Large intestine (tissue), 3 donors: Measurements from ENCODE around the gene TTLL5. TPM values are rescaled to one million over a fixed set of nuclear protein-coding genes. Genes with fewer than 3 reads are reported as not detected.
A peak's percentile ranks its signal among the peaks of the same experiment; 100 is the strongest.

Experiments
- DNase-seq, 2 donors: peaks; one replicate each; pipeline versions ENCODE4 v3.0.0 to v3.0.0-alpha.2; 2013
- H3K27ac ChIP-seq: one replicate; pipeline ENCODE4 v1.5.1; 2013; ENCODE audit warnings: low read length
- H3K27me3 ChIP-seq: 2 replicates; pipeline ENCODE4 v1.6.1; 2013; ENCODE audit warnings: low read length; ENCODE audit not compliant: control insufficient read depth, insufficient read depth
- H3K36me3 ChIP-seq: 2 replicates; pipeline ENCODE4 v1.6.1; 2013; ENCODE audit warnings: low read length; ENCODE audit not compliant: control insufficient read depth, insufficient read depth
- H3K4me1 ChIP-seq: one replicate; pipeline ENCODE4 v1.6.1; 2013; ENCODE audit warnings: low read length; ENCODE audit not compliant: control insufficient read depth, insufficient read depth
- H3K4me3 ChIP-seq: one replicate; pipeline ENCODE4 v1.5.1; 2013; ENCODE audit warnings: low read length
- H3K9me3 ChIP-seq: one replicate; pipeline ENCODE4 v1.6.1; 2013; ENCODE audit warnings: mild to moderate bottlenecking, low read depth, low read length, moderate library complexity; ENCODE audit not compliant: control insufficient read depth
- WGBS: methylation state at CpG from one replicate; pipeline ENCODE4 v1.1.5; 2013; ENCODE audit warnings: low lambda C conversion rate; ENCODE audit not compliant: insufficient coverage; 5-methylcytosine and 5-hydroxymethylcytosine counted together
- polyA plus RNA-seq: library from polyadenylated mRNA; unstranded; fragments of 120-200 nt; gene quantifications from one replicate; pipeline ENCODE4 v1.2.1, GENCODE V29; 2013

Gene TTLL5
- polyA plus RNA-seq, 1 donor: 15.2 TPM

GRCh38 chr14:75871181-75871880, 210.3 kb downstream of the TTLL5 start:
- H3K9me3 ChIP-seq: no peaks in the 10 kb centered on the region
- no peaks in the 10 kb centered on the region for H3K4me1 ChIP-seq
- H3K36me3 ChIP-seq: no peaks in the 10 kb centered on the region
- no peak overlapping the region for H3K4me3 ChIP-seq
- peak in 1 of 2 donors; percentile 38 for DNase-seq
- no peaks in the 10 kb centered on the region for H3K27me3 ChIP-seq
- WGBS: no CpG with 5 or more reads among the region's 6 CpGs
- H3K27ac ChIP-seq: no peak overlapping the region

GRCh38 chr14:75875958-75876357, 214.9 kb downstream of the TTLL5 start:
- no CpG with 5 or more reads among the region's 1 CpG for WGBS
- H3K27me3 ChIP-seq: no peaks in the 10 kb centered on the region
- no peak overlapping the region for H3K4me3 ChIP-seq
- H3K27ac ChIP-seq: no peak overlapping the region
- H3K4me1 ChIP-seq: peaks cover 5% of the 10 kb centered on the region
- DNase-seq: no peak
- no peaks in the 10 kb centered on the region for H3K36me3 ChIP-seq
- H3K9me3 ChIP-seq: no peaks in the 10 kb centered on the region

GRCh38 chr14:75876530-75876929, 215.5 kb downstream of the TTLL5 start:
- no peak for DNase-seq
- Histone ChIP-seq H3K4me3 (no peak overlapping the region), H3K36me3 (no peaks in the 10 kb centered on the region), H3K27ac (no peak overlapping the region), H3K9me3 (no peaks in the 10 kb centered on the region), H3K27me3 (no peaks in the 10 kb centered on the region), H3K4me1 (peaks cover 5% of the 10 kb centered on the region)
- no CpG with 5 or more reads among the region's 3 CpGs for WGBS

- Histone ChIP-seq H3K9me3 (no peaks in the 10 kb centered on the region), H3K27me3 (no peaks in the 10 kb centered on the region), H3K36me3 (no peaks in the 10 kb centered on the region), H3K27ac (peak overlapping the region; percentile 30), H3K4me1 (peaks cover 5% of the 10 kb centered on the region), H3K4me3 (no peak overlapping the region)
- DNase-seq: no peak
- no CpG with 5 or more reads among the region's 1 CpG for WGBS
Measured at GRCh38 chr14:75877292-75877691, 216.2 kb downstream of the TTLL5 start.

GRCh38 chr14:75877884-75878283, 216.8 kb downstream of the TTLL5 start:
- Histone ChIP-seq H3K27ac (no peak overlapping the region), H3K27me3 (no peaks in the 10 kb centered on the region), H3K4me3 (no peak overlapping the region), H3K9me3 (no peaks in the 10 kb centered on the region), H3K36me3 (peaks cover 3% of the 10 kb centered on the region), H3K4me1 (peaks cover 5% of the 10 kb centered on the region)
- DNase-seq: no peak
- WGBS: 95% methylated on average over 3 of the region's 4 CpGs

- Histone ChIP-seq H3K27me3 (no peaks in the 10 kb centered on the region), H3K9me3 (no peaks in the 10 kb centered on the region), H3K27ac (no peak overlapping the region), H3K4me3 (no peak overlapping the region), H3K4me1 (peaks cover 5% of the 10 kb centered on the region), H3K36me3 (peaks cover 3% of the 10 kb centered on the region)
- 94% methylated on average over 2 of the region's 3 CpGs for WGBS
- no peak for DNase-seq
Measured at GRCh38 chr14:75879031-75879430, 218.0 kb downstream of the TTLL5 start.

- H3K27ac ChIP-seq: no peak overlapping the region
- DNase-seq: no peak
- H3K4me3 ChIP-seq: no peak overlapping the region
- no peaks in the 10 kb centered on the region for H3K9me3 ChIP-seq
- H3K27me3 ChIP-seq: no peaks in the 10 kb centered on the region
- peaks cover 3% of the 10 kb centered on the region for H3K36me3 ChIP-seq
- WGBS: no CpG with 5 or more reads among the region's 1 CpG
- H3K4me1 ChIP-seq: peaks cover 5% of the 10 kb centered on the region
Measured at GRCh38 chr14:75880512-75880911, 219.5 kb downstream of the TTLL5 start.

- Histone ChIP-seq H3K4me3 (no peak overlapping the region), H3K27me3 (no peaks in the 10 kb centered on the region), H3K27ac (no peak overlapping the region), H3K36me3 (peaks cover 3% of the 10 kb centered on the region), H3K9me3 (no peaks in the 10 kb centered on the region), H3K4me1 (peaks cover under 1% of the 10 kb centered on the region)
- WGBS: 100% methylated on average over 1 of the region's 5 CpGs
- no peak for DNase-seq
Measured at GRCh38 chr14:75881994-75882393, 220.9 kb downstream of the TTLL5 start.

- H3K27me3 ChIP-seq: no peaks in the 10 kb centered on the region
- no peak overlapping the region for H3K4me3 ChIP-seq
- H3K27ac ChIP-seq: no peak overlapping the region
- DNase-seq: no peak
- H3K9me3 ChIP-seq: no peaks in the 10 kb centered on the region
- no peaks in the 10 kb centered on the region for H3K4me1 ChIP-seq
- H3K36me3 ChIP-seq: peaks cover 6% of the 10 kb centered on the region
- no CpG with 5 or more reads among the region's 6 CpGs for WGBS
Measured at GRCh38 chr14:75884198-75884611, 223.2 kb downstream of the TTLL5 start.

GRCh38 chr14:75885829-75886228, 224.8 kb downstream of the TTLL5 start:
- WGBS: 100% methylated on average over 1 of the region's 2 CpGs
- no peak overlapping the region for H3K27ac ChIP-seq
- H3K4me1 ChIP-seq: no peaks in the 10 kb centered on the region
- peaks cover 6% of the 10 kb centered on the region for H3K36me3 ChIP-seq
- H3K4me3 ChIP-seq: no peak overlapping the region
- no peak for DNase-seq
- no peaks in the 10 kb centered on the region for H3K9me3 ChIP-seq
- no peaks in the 10 kb centered on the region for H3K27me3 ChIP-seq
